Liver (tissue), 9 donors: ENCODE data around the gene SETD5. TPM values are rescaled to one million over a fixed set of nuclear protein-coding genes. Genes with fewer than 3 reads are reported as not detected.

Source experiments
- DNase-seq: peaks from one replicate; pipeline ENCODE4 v3.0.0-alpha.2; 2017; ENCODE audit warnings: low spot score
- H3K27ac ChIP-seq, 2 donors: one replicate each; pipeline ENCODE4 v1.7.0; 2013; ENCODE audit warnings: inconsistent platforms in 2 of 2, low read length in 2 of 2, control low read depth in 1 of 2, low read depth in 1 of 2, mild to moderate bottlenecking in 1 of 2
- H3K27me3 ChIP-seq, 4 donors: one replicate each; pipeline versions ENCODE4 v1.6.1 to v1.7.0; 2013; ENCODE audit warnings: low read length in 3 of 4, inconsistent platforms in 1 of 4, mild to moderate bottlenecking in 1 of 4, moderate library complexity in 1 of 4; ENCODE audit not compliant: control insufficient read depth in 4 of 4, insufficient read depth in 4 of 4
- H3K36me3 ChIP-seq, 4 donors: one replicate each; pipeline versions ENCODE4 v1.6.1 to v1.7.0; 2013; ENCODE audit warnings: low read length in 3 of 4, mild to moderate bottlenecking in 3 of 4, low read depth in 1 of 4, moderate library complexity in 1 of 4; ENCODE audit not compliant: control insufficient read depth in 4 of 4, insufficient read depth in 3 of 4
- H3K4me1 ChIP-seq, 4 donors: one replicate each; pipeline versions ENCODE4 v1.6.1 to v1.7.0; 2013; ENCODE audit warnings: low read length in 3 of 4, mild to moderate bottlenecking in 3 of 4, moderate library complexity in 1 of 4; ENCODE audit not compliant: control insufficient read depth in 4 of 4, insufficient read depth in 4 of 4
- H3K4me3 ChIP-seq, 3 donors: one replicate each; pipeline versions ENCODE4 v1.6.1 to v1.7.0; 2013; ENCODE audit warnings: low read length in 3 of 3, control low read depth in 1 of 3, low read depth in 1 of 3, mild to moderate bottlenecking in 1 of 3
- H3K9ac ChIP-seq, 2 donors: one replicate each; pipeline ENCODE4 v1.7.0; 2013; ENCODE audit warnings: low read length in 2 of 2, mild to moderate bottlenecking in 2 of 2, moderate library complexity in 2 of 2, control low read depth in 1 of 2, low read depth in 1 of 2
- H3K9me3 ChIP-seq, 4 donors: one replicate each; pipeline versions ENCODE4 v1.6.1 to v1.7.0; 2013; ENCODE audit warnings: low read length in 3 of 4; ENCODE audit not compliant: control insufficient read depth in 4 of 4
- ATF3 ChIP-seq: IDR thresholded peaks from 2 replicates; pipeline ENCODE4 v1.6.1; 2016; ENCODE audit warnings: antibody characterized with exemption
- EGR1 ChIP-seq, 2 donors: IDR thresholded peaks; 2 replicates each; pipeline ENCODE4 v1.6.1; 2016 to 2018; ENCODE audit warnings: antibody characterized with exemption in 2 of 2, low read depth in 2 of 2
- FOXA1 ChIP-seq: IDR thresholded peaks from 2 replicates; pipeline ENCODE4 v1.6.1; 2016; ENCODE audit warnings: antibody characterized with exemption
- FOXA2 ChIP-seq: IDR thresholded peaks from 2 replicates; pipeline ENCODE4 v1.6.1; 2016; ENCODE audit warnings: antibody characterized with exemption
- JUND ChIP-seq, 2 donors: IDR thresholded peaks; 2 replicates each; pipeline ENCODE4 v1.6.1; 2016; ENCODE audit warnings: antibody characterized with exemption in 2 of 2
- MAX ChIP-seq: IDR thresholded peaks from 2 replicates; pipeline ENCODE4 v1.6.1; 2016; ENCODE audit warnings: antibody characterized with exemption
- NR2F2 ChIP-seq: IDR thresholded peaks from 2 replicates; pipeline ENCODE4 v1.6.1; 2016; ENCODE audit warnings: antibody characterized with exemption
- RAD21 ChIP-seq, 2 donors: IDR thresholded peaks; 2 replicates each; pipeline ENCODE4 v1.6.1; 2016; ENCODE audit warnings: antibody characterized with exemption in 2 of 2, mild to moderate bottlenecking in 2 of 2
- REST ChIP-seq: IDR thresholded peaks from 2 replicates; pipeline ENCODE4 v1.6.1; 2016; ENCODE audit warnings: antibody characterized with exemption, mild to moderate bottlenecking
- RXRA ChIP-seq, 2 donors: IDR thresholded peaks; 2 replicates each; pipeline ENCODE4 v1.6.1; 2017 to 2018; ENCODE audit warnings: antibody characterized with exemption in 2 of 2, mild to moderate bottlenecking in 1 of 2
- SP1 ChIP-seq: IDR thresholded peaks from 2 replicates; pipeline ENCODE4 v1.6.1; 2018; ENCODE audit warnings: antibody characterized with exemption, mild to moderate bottlenecking
- TAF1 ChIP-seq: conservative IDR thresholded peaks from 2 replicates; pipeline ENCODE4 v1.6.1; 2016; ENCODE audit warnings: antibody characterized with exemption, mild to moderate bottlenecking
- YY1 ChIP-seq: IDR thresholded peaks from 2 replicates; pipeline ENCODE4 v1.6.1; 2016; ENCODE audit warnings: antibody characterized with exemption, mild to moderate bottlenecking
- ZBTB33 ChIP-seq: IDR thresholded peaks from 2 replicates; pipeline ENCODE4 v1.6.1; 2016; ENCODE audit warnings: antibody characterized with exemption
- WGBS: extraction: QIAGEN DNeasy Blood & Tissue Kit; methylation state at CpG from one replicate; pipeline ENCODE4 v1.1.7; 2013; 5-methylcytosine and 5-hydroxymethylcytosine counted together
- polyA plus RNA-seq, 2 donors: library from polyadenylated mRNA; stranded (reverse) in 1 of 2; unstranded in 1 of 2; fragments of 200-250 nt in 1 of 2; fragments of >200 nt in 1 of 2; fragmentation: Nextera tagmentation in 1 of 2; extraction: Ambion mirVana in 1 of 2; gene quantifications; one replicate each; pipeline versions ENCODE4 v1.2.1 to v1.2.3, GENCODE V29; 2013 to 2015
- total RNA-seq, 2 donors: library from RNA; depleted of rRNA; stranded (reverse); fragments of >200 nt; gene quantifications; one replicate each; pipeline ENCODE4 v1.2.3, GENCODE V29; 2014
- TF ChIP-seq, protein P1 (sequence below): fragments of 150-350 bp; IDR thresholded peaks from 2 replicates; pipeline ENCODE4 v1.5.1; 2017; ENCODE audit warnings: improper control_type of control experiment, low read depth, low read length; ENCODE audit not compliant: missing input control
- donor health status: healthy.
- donor health status: healthy.
- donor health status: healthy.
- donor health status: healthy.
- donor health status: healthy.

Gene SETD5
- total and polyA plus RNA-seq, 4 donors, result 17.9 to 76.6 (median 24.3) TPM

DNA sequence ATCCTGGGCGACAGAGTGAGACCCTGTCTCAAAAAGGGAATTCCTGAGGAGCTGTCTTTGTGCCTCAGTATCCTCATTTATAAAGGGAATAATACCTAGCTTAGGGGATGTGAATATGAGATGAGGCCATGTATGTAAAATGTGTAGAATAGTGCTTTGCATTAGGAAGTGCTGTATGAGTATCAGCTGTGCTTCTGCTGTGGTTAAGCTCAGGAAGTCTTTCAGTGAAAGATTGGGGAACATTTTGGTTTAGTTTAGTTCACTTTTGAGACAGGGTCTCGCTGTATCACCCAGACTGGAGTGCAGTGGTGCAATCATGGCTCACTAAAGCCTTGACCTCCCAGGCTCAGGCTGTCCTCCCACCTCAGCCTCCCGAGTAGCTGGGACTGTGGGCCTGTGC is 23.9 kb upstream of the SETD5 start:
- no peak overlapping the region for H3K27ac ChIP-seq
- no peak for DNase-seq
- H3K9me3 ChIP-seq, result no peaks in the 10 kb centered on the region
- TF ChIP-seq RAD21 (IDR thresholded peaks at IDR 0.05) (no peak), TAF1 (no peak), EGR1 (IDR thresholded peaks at IDR 0.05; ENCODE audit: low read depth in 2 of 2) (no peak), ZBTB33 (no peak), NR2F2 (no peak), FOXA1 (no peak), JUND (IDR thresholded peaks at IDR 0.05) (no peak), SP1 (no peak), FOXA2 (no peak), MAX (no peak)
- H3K4me3 ChIP-seq, result no peak overlapping the region
- peaks cover 10 to 74% (median 51%) of the 10 kb centered on the region in 4 donors for H3K36me3 ChIP-seq
- H3K4me1 ChIP-seq, result no peaks in the 10 kb centered on the region
- no peak overlapping the region for H3K9ac ChIP-seq
- H3K27me3 ChIP-seq, result no peaks in the 10 kb centered on the region
- 87% methylated on average over 3 of the region's 3 CpGs for WGBS

- 96% methylated on average over 1 of the region's 1 CpG for WGBS
- DNase-seq, result no peak
- Histone ChIP-seq H3K9me3 (no peaks in the 10 kb centered on the region), H3K27ac (no peak overlapping the region), H3K4me3 (no peak overlapping the region), H3K36me3 (peaks cover 11 to 64% (median 47%) of the 10 kb centered on the region in 4 donors), H3K9ac (no peak overlapping the region), H3K27me3 (no peaks in the 10 kb centered on the region), H3K4me1 (no peaks in the 10 kb centered on the region)
- TF ChIP-seq TAF1 (no peak), MAX (no peak), YY1 (no peak), RXRA (IDR thresholded peaks at IDR 0.05) (no peak), JUND (IDR thresholded peaks at IDR 0.05) (no peak), REST (no peak), SP1 (no peak), FOXA1 (no peak), ATF3 (no peak), FOXA2 (no peak)
- TF ChIP-seq, protein P1, sequence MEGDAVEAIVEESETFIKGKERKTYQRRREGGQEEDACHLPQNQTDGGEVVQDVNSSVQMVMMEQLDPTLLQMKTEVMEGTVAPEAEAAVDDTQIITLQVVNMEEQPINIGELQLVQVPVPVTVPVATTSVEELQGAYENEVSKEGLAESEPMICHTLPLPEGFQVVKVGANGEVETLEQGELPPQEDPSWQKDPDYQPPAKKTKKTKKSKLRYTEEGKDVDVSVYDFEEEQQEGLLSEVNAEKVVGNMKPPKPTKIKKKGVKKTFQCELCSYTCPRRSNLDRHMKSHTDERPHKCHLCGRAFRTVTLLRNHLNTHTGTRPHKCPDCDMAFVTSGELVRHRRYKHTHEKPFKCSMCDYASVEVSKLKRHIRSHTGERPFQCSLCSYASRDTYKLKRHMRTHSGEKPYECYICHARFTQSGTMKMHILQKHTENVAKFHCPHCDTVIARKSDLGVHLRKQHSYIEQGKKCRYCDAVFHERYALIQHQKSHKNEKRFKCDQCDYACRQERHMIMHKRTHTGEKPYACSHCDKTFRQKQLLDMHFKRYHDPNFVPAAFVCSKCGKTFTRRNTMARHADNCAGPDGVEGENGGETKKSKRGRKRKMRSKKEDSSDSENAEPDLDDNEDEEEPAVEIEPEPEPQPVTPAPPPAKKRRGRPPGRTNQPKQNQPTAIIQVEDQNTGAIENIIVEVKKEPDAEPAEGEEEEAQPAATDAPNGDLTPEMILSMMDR, result no peak
These were observed 19.4 kb upstream of the SETD5 start for GRCh38 chr3:9377981-9378380.
